GM23338 (cell line): Measurements from ENCODE around the gene TPPP3. TPM values are rescaled to one million over a fixed set of nuclear protein-coding genes. Genes with fewer than 3 reads are reported as not detected.

ENCODE experiments used
- ATAC-seq: fragments of 200-7000 bp; cut with Tn5 transposase; 3 replicates; pipeline ENCODE4 v1.9.1; 2020
- DNase-seq: peaks from one replicate; pipeline ENCODE4 v3.0.0-alpha.2; 2015; ENCODE audit warnings: low spot score
- H2AFZ ChIP-seq: fragments of 200-600 bp; sonication (generic); 2 replicates; pipeline ENCODE4 v1.8.0; 2016; ENCODE audit warnings: antibody characterized with exemption, mild to moderate bottlenecking, moderate library complexity
- H3F3A ChIP-seq: fragments of 200-600 bp; sonication (generic); replicated peaks from 2 replicates; pipeline ENCODE4 v1.8.0; 2017; ENCODE audit warnings: antibody characterized with exemption, mixed run types, low read depth
- H3K27ac ChIP-seq: fragments of 200-600 bp; sonication (generic); 2 replicates; pipeline ENCODE4 v1.6.1; 2016; ENCODE audit warnings: low read depth
- H3K27me3 ChIP-seq: fragments of 200-600 bp; sonication (generic); 2 replicates; pipeline ENCODE4 v1.8.0; 2016; ENCODE audit warnings: mild to moderate bottlenecking, mixed run types, moderate library complexity; ENCODE audit not compliant: insufficient read depth
- H3K36me3 ChIP-seq: fragments of 200-600 bp; sonication (generic); 2 replicates; pipeline ENCODE4 v1.8.0; 2016; ENCODE audit warnings: mild to moderate bottlenecking; ENCODE audit not compliant: insufficient read depth
- H3K4me1 ChIP-seq: fragments of 200-600 bp; sonication (generic); 2 replicates; pipeline ENCODE4 v1.8.0; 2016; ENCODE audit warnings: mild to moderate bottlenecking, moderate library complexity; ENCODE audit not compliant: insufficient read depth
- H3K4me2 ChIP-seq: fragments of 200-600 bp; sonication (generic); 2 replicates; pipeline ENCODE4 v1.7.1; 2017; ENCODE audit warnings: mixed run types
- H3K4me3 ChIP-seq: fragments of 200-600 bp; sonication (generic); 2 replicates; pipeline ENCODE4 v1.6.1; 2016; ENCODE audit warnings: mixed run types
- H3K79me2 ChIP-seq: fragments of 200-600 bp; sonication (generic); replicated peaks from 2 replicates; pipeline ENCODE4 v1.8.0; 2017; ENCODE audit warnings: mild to moderate bottlenecking; ENCODE audit not compliant: insufficient read depth
- H3K9me2 ChIP-seq: fragments of 200-600 bp; sonication (generic); 2 replicates; pipeline ENCODE4 v1.8.0; 2017; ENCODE audit not compliant: insufficient read depth
- H4K20me1 ChIP-seq: fragments of 200-600 bp; sonication (generic); replicated peaks from 2 replicates; pipeline ENCODE4 v1.8.0; 2017; ENCODE audit warnings: mild to moderate bottlenecking; ENCODE audit not compliant: insufficient read depth
- H3K27ac Mint-ChIP-seq: 2 replicates; pipeline ENCODE4 v1.8.0; 2020; ENCODE audit warnings: inconsistent platforms, mild to moderate bottlenecking, moderate library complexity, mixed read lengths
- H3K27me3 Mint-ChIP-seq: 3 replicates; pipeline ENCODE4 v1.8.0; 2022; ENCODE audit warnings: low read depth, mild to moderate bottlenecking, moderate library complexity, mixed read lengths, inconsistent platforms; ENCODE audit not compliant: insufficient read depth, poor library complexity
- H3K36me3 Mint-ChIP-seq: 3 replicates; pipeline ENCODE4 v1.8.0; 2021; ENCODE audit warnings: low read depth, mild to moderate bottlenecking, inconsistent platforms, moderate library complexity, mixed read lengths
- H3K4me1 Mint-ChIP-seq: 3 replicates; pipeline ENCODE4 v1.8.0; 2020; ENCODE audit warnings: mild to moderate bottlenecking, inconsistent platforms, mixed read lengths
- H3K4me3 Mint-ChIP-seq: 3 replicates; pipeline ENCODE4 v1.8.0; 2021; ENCODE audit warnings: moderate library complexity, mild to moderate bottlenecking, inconsistent platforms, mixed read lengths
- H3K9me3 Mint-ChIP-seq: 3 replicates; pipeline ENCODE4 v1.8.0; 2020; ENCODE audit warnings: moderate library complexity, mild to moderate bottlenecking, inconsistent platforms, mixed read lengths
- CREB1 ChIP-seq: fragments of 250-450 bp; sonication (Bioruptor Pico); IDR thresholded peaks from 2 replicates; pipeline ENCODE4 v1.5.0; 2020; ENCODE audit warnings: low read depth, mild to moderate bottlenecking, moderate library complexity
- CTCF ChIP-seq, 2 experiments: fragments of 200-600 bp in 1 of 2; sonication (generic) in 1 of 2; conservative IDR thresholded peaks; 2 replicates each; pipeline versions ENCODE4 v1.5.1 to v1.6.1; 2016 to 2017; ENCODE audit warnings: antibody characterized with exemption in 2 of 2, low read depth in 2 of 2, mild to moderate bottlenecking in 2 of 2, moderate library complexity in 1 of 2
- ETS1 ChIP-seq: IDR thresholded peaks from 2 replicates; pipeline ENCODE4 v1.6.1; 2016; ENCODE audit warnings: antibody characterized with exemption
- EZH2 ChIP-seq: fragments of 200-600 bp; sonication (generic); IDR thresholded peaks from one replicate; pipeline ENCODE4 v1.8.0; 2017; ENCODE audit warnings: antibody characterized with exemption, mild to moderate bottlenecking, low read depth; ENCODE audit not compliant: unreplicated experiment
- EZH2phosphoT487 ChIP-seq: fragments of 200-600 bp; sonication (generic); IDR thresholded peaks from one replicate; pipeline ENCODE4 v1.8.1; 2018; ENCODE audit warnings: antibody characterized with exemption; ENCODE audit not compliant: unreplicated experiment
- JUNB ChIP-seq: IDR thresholded peaks from one replicate; pipeline ENCODE4 v1.6.1; 2016; ENCODE audit warnings: antibody characterized with exemption; ENCODE audit not compliant: unreplicated experiment
- NANOG ChIP-seq: IDR thresholded peaks from 2 replicates; pipeline ENCODE4 v1.6.1; 2016; ENCODE audit warnings: antibody characterized with exemption, borderline replicate concordance
- POLR2AphosphoS5 ChIP-seq: IDR thresholded peaks from 2 replicates; pipeline ENCODE4 v1.6.1; 2016; ENCODE audit warnings: antibody characterized with exemption, low read depth
- STAT1 ChIP-seq: IDR thresholded peaks from one replicate; pipeline ENCODE4 v1.6.1; 2016; ENCODE audit warnings: antibody characterized with exemption; ENCODE audit not compliant: unreplicated experiment
- ZNF114 ChIP-seq: fragments of 250-450 bp; sonication (Bioruptor Pico); IDR thresholded peaks from 2 replicates; pipeline ENCODE4 v1.5.0; 2020; ENCODE audit warnings: mild to moderate bottlenecking, moderate library complexity
- ZNF331 ChIP-seq: fragments of 250-450 bp; sonication (Bioruptor Pico); IDR thresholded peaks from 2 replicates; pipeline ENCODE4 v1.5.0; 2020; ENCODE audit warnings: low read depth, mild to moderate bottlenecking, moderate library complexity
- ZNF462 ChIP-seq: fragments of 250-450 bp; sonication (Bioruptor Pico); IDR thresholded peaks from 2 replicates; pipeline ENCODE4 v1.5.0; 2020; ENCODE audit warnings: mild to moderate bottlenecking, moderate library complexity
- polyA plus RNA-seq: library from polyadenylated mRNA; unstranded; fragments of >200 nt; fragmentation: Nextera tagmentation; extraction: Ambion mirVana; gene quantifications from 2 replicates; pipeline ENCODE4 v1.2.1, GENCODE V29; 2016
- total RNA-seq: library from RNA; depleted of rRNA; stranded (reverse); fragments of >200 nt; shearing (Covaris generic); gene quantifications from 2 replicates; pipeline ENCODE4 v1.2.3, GENCODE V29; 2014
- TF ChIP-seq, protein P1 (sequence below): IDR thresholded peaks from one replicate; pipeline ENCODE4 v1.6.1; 2018; ENCODE audit warnings: antibody characterized with exemption; ENCODE audit not compliant: unreplicated experiment

TPPP3 gene
- total and polyA plus RNA-seq, 2 experiments from 2014 or later = 0.26 to 0.28 TPM

DNA sequence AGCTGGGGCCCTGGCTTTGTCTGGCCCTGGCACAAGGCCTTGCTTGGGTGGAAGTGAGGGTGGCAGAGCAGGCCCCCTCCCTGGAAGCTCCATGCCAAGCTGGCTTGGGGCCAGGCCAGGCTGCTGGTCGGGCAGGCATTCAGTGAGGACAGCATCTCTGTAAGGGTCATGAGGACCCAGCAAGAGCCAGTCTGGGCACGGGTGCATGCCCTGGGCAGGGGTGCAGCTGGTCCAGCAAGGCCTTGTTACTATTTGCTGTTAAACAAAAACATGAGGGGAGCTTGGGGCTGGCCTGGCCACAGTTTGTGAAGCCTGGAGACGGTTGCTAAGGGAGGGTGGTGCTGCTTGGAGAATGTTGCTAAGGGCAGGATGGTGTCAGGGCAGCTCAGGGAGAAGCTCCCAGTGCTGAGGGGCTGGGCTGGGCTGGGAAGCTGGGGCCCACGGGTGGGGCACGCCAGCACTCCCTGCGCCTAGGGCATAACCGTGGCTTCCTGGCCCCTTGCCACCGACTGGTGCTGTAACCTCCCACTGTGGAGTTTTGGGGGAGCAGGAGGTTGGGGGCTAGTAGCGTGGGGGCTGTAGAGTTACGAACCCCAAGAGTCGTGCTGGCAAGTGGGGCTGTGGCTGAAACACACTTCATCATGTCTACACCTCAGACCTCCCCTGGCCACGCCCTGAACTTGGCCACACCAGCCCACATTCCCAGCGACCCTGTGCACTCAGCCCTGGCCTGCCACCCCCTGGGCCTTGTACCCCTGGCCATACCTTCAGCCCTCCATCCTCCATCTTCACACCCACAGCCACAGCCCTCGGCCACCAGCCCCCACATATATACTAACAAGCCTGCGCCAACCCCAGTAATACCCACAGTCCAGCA is 1.6 kb downstream of the TPPP3 start:
- Histone ChIP-seq H3K79me2 (no peaks in the 10 kb centered on the region), H3K4me1 (peaks cover 42% of the 10 kb centered on the region), H3K27ac (no peak overlapping the region), H2AFZ (no peak overlapping the region), H3K9me2 (no peaks in the 10 kb centered on the region), H4K20me1 (no peaks in the 10 kb centered on the region), H3K36me3 (no peaks in the 10 kb centered on the region), H3K27me3 (peaks cover 45% of the 10 kb centered on the region), H3K4me3 (no peak overlapping the region), H3K4me2 (no peak overlapping the region), H3F3A (0 out of 2 replicates have a peak, but pooled peaks cover 10% of the 10 kb centered on the region)
- peaks cover 57% of the 10 kb centered on the region for H3K27me3 Mint-ChIP-seq
- H3K27ac Mint-ChIP-seq = no peak overlapping the region
- ATAC-seq (no peak), DNase-seq (no peak)
- peaks cover 26% of the 10 kb centered on the region for H3K4me1 Mint-ChIP-seq
- H3K9me3 Mint-ChIP-seq = no peaks in the 10 kb centered on the region
- TF ChIP-seq NANOG (no peak), EZH2phosphoT487 (no peak), STAT1 (no peak), CTCF (conservative IDR thresholded peaks at IDR 0.05; ENCODE audit: low read depth in 2 of 2) (no peak), JUNB (no peak), ETS1 (no peak), ZNF331 (no peak), ZNF462 (CRISPR knock-in tag) (no peak), ZNF114 (CRISPR knock-in tag) (no peak), EZH2 (no peak), POLR2AphosphoS5 (no peak), CREB1 (CRISPR knock-in tag) (no peak)
- TF ChIP-seq, protein P1, sequence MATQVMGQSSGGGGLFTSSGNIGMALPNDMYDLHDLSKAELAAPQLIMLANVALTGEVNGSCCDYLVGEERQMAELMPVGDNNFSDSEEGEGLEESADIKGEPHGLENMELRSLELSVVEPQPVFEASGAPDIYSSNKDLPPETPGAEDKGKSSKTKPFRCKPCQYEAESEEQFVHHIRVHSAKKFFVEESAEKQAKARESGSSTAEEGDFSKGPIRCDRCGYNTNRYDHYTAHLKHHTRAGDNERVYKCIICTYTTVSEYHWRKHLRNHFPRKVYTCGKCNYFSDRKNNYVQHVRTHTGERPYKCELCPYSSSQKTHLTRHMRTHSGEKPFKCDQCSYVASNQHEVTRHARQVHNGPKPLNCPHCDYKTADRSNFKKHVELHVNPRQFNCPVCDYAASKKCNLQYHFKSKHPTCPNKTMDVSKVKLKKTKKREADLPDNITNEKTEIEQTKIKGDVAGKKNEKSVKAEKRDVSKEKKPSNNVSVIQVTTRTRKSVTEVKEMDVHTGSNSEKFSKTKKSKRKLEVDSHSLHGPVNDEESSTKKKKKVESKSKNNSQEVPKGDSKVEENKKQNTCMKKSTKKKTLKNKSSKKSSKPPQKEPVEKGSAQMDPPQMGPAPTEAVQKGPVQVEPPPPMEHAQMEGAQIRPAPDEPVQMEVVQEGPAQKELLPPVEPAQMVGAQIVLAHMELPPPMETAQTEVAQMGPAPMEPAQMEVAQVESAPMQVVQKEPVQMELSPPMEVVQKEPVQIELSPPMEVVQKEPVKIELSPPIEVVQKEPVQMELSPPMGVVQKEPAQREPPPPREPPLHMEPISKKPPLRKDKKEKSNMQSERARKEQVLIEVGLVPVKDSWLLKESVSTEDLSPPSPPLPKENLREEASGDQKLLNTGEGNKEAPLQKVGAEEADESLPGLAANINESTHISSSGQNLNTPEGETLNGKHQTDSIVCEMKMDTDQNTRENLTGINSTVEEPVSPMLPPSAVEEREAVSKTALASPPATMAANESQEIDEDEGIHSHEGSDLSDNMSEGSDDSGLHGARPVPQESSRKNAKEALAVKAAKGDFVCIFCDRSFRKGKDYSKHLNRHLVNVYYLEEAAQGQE = no peak
- H3K4me3 Mint-ChIP-seq = no peak overlapping the region
- no peaks in the 10 kb centered on the region for H3K36me3 Mint-ChIP-seq
